ENCODE measurements around the gene CYP11A1.
"Not testable (repeated sequence)": the region's sequence is repeated elsewhere in the genome, so short reads cannot be mapped to it uniquely, and the experiment has no call there.

Gene CYP11A1

DNA sequence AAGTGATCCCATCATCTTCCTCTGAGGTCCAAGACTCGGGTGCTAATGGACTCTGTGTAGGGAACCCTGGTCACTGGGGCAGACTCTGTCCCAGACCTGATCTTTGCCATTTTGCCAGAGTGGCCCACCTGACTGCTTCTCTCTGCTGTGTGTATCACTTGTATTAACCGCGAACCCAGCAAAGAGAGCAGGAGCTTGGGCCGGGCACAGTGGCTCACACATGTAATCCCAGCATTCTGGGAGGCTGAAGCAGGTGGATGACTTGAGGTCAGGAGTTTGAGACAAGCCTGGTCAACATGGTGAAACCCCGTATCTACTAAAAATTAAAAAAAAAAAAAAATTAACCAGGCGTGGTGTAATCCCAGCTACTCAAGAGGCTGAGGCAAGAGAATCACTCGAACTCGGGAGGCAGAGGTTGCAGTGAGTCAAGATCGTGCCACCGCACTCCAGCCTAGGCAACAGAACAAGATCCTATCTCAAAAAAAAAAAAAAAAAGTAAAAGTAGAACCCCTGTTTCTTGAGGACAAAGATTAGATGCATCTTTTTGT is 32.9 kb upstream of the CYP11A1 start:
- no peak for DNase-seq

DNA sequence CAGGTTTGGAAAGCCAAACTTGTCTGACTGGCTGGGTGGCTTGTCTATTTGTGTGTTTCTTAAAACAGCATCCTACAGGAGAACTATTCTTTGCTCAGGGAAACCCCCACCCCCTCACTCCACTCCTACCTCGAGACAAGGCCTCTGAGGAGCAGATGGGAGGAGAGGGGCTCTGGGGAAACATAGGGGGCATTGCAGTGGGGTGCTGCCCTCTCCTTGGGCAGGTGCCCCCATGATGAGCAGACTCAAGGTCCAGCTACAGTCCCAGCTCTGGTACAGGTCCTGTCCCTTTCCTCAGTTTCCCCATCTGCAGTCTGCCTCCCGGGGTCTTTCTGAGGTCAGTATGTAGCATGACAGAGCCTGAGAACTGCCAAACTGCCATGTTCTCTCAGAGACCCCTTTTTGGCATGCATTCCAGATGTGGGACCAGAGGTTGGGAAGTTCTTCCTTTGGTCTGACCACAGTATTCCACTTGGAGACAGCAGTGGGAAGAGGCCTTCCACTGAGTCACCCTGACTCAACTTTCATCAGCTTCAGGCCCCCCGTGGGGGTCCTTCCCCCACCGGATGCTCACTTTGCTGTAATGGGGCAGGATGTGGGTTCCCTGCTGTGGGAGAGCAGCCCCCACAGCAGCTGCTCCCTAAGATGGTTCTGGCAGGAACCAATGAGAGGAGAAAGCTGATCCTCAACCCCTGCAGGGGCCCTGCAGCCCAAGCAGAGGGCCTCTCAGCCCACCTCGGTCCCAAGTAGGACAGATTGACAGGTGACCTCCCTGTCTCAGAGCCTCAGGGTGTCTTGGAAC is 32.3 kb upstream of the CYP11A1 start:
- no peak for DNase-seq

GRCh38 chr15:74399100-74399499 is 31.7 kb upstream of the CYP11A1 start:
- DNase-seq: no peak

DNA sequence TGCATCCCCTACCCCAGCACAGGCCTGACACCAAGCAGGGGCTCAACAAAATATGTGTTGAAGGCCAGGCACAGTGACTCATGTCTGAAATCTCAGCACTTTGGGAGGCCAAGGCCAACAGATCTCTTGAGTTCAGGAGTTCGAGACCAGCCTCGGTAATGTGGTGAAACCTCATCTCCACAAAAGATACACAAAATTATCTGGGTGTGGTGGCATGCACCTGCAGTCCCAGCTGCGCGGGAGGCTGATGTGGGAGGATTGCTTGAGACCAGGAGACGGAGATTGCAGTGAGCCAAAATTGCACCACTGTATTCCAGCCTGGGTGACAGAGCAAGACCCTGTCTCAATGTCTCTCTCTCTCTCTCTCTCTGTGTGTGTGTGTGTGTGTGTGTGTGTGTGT is 30.7 kb upstream of the CYP11A1 start:
- DNase-seq: no peak

DNA sequence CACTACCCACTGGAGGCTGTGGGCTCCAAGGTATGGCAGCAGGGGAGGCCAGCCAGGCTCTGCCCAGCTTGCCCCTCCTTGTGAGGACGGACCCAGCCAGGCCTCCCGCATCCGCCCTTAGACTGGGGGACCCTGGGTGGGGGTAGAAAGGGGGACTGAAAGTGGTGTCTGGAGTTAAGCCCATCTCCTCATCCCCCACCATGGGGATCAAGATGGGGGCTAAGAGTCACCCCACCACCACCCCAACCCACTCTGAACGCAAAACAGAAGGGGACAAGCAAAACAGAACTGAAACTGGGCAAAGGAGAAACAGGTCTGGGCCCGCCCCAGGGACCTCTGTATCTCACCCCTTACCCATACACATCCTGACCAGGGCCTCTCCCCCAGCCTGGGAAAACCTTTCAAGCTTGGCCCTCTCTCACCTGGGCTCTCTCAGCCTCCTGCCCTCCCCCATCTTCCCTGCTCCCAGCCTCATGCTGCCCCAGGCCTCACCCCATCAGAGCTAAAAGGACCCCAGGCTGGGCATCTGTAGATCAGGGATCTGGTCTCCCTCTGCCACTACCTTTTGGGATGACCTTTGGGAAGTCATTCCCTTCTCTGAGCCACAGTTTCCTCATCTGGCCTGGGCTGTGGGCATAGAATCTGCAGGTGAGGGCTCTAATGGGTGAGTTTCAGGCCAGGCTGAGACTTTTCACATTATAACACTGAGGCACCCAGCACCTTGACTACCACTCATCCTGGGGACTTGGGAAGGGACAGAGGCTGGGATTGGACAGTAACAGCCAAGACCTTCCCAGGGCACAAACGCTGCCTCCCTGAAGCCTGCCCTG is 30.0 kb upstream of the CYP11A1 start:
- no peak for DNase-seq

GRCh38 chr15:74396445-74397238 is 29.2 kb upstream of the CYP11A1 start:
- peak in 2 of 4 experiments; percentile 16 to 19 for DNase-seq

DNA sequence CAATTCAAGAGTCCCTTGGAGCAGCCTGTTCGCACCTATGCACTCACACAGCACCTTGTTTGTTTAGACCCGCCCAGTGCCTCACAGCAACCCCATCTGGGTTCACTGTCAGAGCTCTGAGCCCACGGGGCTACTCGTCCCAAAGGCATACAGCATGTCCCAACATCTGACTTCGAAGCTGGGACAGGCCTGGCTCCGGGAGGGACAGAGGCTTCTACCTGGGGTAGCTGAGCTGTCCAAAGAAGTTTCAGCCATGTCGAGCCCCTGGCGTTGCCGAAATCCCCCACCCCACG is 28.6 kb upstream of the CYP11A1 start:
- DNase-seq: no peak

GRCh38 chr15:74395319-74396145 is 28.1 kb upstream of the CYP11A1 start:
- no peak for DNase-seq

DNA sequence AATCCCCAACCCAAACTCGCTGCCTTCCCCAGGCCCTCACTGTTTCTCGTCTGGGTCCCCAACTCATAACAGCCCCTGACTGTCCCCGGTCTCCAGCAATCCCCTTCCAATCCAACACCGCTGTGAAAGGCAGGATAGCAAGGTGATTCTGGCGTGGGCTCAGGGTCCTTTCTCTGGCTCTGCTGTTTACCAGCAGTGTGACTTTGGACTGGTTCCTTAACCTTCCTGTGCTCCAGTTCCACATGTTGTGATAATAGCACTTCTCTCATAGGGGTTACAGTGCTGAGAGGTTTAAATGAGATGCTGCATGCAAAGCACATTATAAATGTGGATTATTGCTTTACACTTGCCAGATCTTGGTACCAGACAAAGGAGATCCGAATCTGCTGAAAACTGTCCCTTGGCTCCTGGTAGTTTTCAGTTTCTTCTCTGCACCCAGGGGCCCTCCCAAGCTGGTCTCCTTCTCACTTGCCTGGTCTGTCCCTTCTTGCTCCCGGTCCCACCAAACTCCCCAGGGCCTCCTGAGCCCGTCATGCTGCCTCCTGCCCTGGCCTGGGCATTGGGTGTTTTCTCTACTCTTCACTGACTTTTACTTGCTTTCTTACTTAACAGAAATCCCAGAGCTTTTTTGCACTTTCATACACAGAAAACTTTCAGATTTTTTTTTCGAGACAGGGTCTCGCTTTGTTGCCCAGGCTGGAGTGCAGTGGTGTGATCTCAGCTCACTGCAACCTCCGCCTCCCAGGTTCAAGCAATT is 26.8 kb upstream of the CYP11A1 start:
- no peak for DNase-seq

DNA sequence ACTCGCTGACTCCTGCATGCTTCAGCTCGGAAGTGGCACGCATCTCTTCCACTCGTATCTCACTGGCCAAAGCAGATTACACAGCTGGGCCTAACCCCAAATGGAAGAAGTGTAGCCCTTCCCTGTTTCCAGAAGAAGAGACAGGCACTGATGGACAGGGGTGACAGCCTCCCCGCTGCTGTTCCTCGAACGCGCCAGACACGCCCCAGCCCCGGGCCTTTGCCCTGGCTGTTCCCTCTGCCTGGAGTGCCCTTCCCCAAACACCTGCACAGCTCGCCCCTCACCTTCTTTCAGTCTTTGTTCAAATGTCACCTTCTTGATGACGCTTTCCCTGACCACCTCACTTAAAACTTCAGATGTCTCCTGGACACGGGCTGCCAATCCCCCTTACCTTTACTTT is 26.0 kb upstream of the CYP11A1 start:
- no peak for DNase-seq

- no peak for DNase-seq
These were observed 25.5 kb upstream of the CYP11A1 start for GRCh38 chr15:74392902-74393301.

GRCh38 chr15:74392451-74392830 is 25.0 kb upstream of the CYP11A1 start:
- no peak for DNase-seq

DNA sequence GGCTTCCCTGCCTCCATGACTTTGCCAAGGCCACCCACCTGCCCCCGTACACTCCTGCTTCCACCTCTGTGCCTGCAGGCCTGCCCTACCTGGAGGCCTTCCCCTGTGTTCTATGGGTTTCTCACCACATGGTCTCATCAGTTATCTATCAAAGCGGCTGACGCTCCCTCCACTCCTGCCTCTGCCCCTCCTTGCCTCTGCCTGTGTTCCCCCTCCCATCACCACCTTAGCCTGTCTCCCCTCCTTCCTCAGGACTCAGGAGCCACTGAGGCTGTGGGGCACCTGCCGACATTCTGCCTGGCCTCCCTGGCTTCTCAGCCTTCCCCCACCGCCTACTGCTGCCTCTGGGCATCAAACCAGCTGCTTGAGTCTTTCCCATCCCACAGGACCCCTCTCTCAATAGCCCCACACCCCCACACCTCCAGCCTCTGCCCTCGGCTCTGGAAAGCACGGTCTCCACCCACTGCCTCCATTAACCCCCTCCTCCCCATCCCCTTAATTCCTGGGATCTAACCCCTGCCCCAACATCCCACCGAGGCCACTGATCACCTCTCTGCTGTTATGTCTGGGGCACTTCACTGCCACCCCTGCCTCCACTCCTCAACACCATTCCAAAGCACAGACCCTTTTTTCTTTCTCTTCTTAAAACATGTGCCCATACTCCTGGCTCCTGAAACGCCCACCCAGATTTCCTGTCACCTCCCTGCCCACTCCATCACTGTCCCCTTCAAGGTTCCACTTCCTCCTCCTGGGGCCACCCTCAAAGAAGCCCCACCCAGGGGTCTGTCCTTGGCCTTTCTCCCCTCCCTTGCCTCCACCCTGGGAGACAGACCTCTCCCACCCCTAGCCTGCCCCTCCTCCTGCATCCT is 24.4 kb upstream of the CYP11A1 start:
- DNase-seq: no peak

DNA sequence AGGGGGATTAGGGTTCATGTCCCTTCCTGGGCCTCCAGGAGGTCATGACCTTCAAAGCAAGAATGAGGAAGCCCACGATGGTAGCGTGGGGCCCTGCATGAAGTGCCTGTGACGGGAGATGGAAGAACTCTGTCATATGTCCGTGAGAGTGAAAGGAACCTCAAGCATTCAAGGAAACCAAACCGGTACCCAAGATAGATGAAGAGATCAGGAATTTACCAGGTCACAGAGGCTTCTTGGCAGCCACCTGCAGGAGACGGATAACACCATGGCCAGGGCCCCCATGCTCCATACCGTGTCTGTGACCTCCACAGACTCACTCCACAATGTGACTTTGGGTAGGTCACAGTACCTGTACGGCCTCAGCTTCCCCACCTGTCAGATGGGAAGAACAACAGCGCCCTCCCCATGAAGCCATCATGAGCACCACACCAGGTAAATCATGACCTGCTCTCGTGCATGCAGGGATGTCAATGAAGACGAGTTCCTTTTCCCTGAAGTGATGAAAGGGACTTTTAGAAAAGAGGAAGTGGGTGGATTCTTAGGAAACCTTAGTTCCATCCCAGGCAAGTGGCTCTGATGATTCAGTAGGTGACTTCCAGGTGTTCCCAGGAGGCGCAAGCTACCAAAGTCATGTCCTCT is 23.3 kb upstream of the CYP11A1 start:
- no peak for DNase-seq

DNA sequence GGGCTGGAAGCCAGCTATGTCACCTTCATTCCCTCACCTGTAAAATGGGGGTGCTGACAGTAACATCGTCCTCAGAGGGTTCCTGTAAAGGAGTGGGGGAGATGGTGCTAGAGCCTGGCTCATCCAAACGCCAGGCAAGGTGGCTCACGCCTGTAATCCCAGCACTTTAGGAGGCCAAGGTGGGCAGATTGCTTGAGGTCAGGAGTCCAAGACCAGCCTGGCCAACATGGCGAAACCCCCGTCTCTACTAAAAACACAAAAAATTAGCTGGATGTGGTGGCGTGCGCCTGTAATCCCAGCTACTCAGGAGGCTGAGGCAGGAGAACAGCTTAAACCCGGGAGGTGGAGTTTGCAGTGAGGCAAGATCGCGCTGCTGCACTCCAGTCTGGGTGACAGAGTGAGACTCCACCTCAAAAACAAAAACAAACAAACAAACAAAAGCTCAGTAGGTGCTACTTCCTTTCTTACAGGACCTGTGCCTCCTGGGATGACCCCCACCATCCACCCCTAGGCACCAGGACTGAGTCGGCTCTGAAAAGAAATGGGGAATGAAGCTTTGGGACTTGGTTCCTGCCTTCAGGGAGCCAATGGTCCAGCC is 22.7 kb upstream of the CYP11A1 start:
- not testable (repeated sequence) for DNase-seq

- no peak for DNase-seq
These were observed 22.0 kb upstream of the CYP11A1 start for GRCh38 chr15:74389241-74390048.

DNA sequence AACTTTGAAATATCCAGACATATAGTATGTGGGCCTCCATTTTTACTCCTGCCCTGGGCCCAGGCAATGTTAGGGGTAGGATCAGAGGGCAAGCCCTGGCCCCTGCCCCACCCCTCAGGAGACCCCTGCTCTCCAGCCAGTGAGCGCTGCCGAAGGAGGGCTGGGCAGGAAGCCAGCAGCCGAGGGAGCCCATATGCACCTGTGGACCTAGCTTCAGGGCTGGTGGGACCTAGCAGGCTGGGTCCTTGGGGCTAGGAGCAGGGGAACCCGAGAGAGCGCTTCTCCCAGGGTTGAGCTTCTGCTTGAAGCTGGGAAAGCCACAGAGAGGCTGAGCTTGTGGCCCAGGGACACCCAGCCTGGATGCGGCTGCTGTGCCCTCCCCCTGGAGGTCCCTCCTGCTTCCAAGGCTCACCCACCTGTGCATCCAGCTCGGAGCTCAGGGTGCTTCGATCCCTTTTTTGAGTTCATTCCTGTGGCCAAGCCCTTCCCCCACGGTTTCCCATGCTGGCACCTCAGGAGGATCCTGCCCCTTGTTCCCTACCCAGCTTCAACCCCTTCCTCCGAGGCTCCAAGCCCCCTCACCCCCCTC is 21.0 kb upstream of the CYP11A1 start:
- DNase-seq: no peak

DNA sequence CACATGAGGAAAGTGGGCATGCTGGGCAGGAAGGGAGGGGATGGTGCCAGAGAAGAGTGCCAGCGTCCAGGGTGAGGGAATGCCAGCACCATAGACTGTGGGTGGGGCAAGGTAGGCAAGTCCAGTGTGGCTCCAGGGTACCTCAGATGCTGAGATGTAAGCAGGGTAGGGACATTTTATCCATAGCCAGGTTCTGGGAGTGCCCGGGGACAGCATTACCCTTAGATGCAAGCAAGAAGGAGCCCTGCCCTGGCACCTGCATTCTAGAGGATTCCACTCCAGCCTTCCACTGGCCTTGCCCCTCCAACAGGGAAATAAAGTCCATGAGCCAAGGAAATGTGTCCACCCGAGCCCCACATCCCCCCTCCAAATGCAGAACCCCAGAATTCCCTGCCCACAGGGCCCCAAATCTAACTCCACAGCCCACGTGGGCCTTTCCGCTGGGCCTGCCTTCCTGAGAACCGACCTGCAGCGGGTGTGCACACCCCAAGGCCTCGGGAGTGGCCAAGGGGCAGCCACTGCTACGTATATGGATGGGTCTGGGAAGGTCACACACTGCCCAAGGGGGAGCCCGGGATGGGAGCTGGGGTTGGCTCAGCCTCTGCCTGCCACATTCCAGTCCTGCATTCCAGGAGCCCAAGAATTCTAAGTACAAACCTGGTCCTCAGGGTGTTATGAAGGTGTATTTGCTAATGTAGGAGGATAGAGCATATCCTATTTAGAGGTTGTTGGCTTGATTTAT is 20.3 kb upstream of the CYP11A1 start:
- DNase-seq: no peak
